Dendritic cell treated with granulocyte-macrophage colony-stimulating factor and Interleukin-4, amounts not matched to agents 40 ng/mL and 50 ng/mL, for 4 days (primary cell): ENCODE results near the gene ARNT2.

Experiments
- H3K27ac Mint-ChIP-seq: one replicate; pipeline ENCODE4 v1.8.0; 2022; ENCODE audit warnings: mild to moderate bottlenecking, mixed read lengths
- H3K27me3 Mint-ChIP-seq: one replicate; pipeline ENCODE4 v1.8.0; 2022; ENCODE audit warnings: mild to moderate bottlenecking, mixed read lengths
- H3K36me3 Mint-ChIP-seq: one replicate; pipeline ENCODE4 v1.8.0; 2022; ENCODE audit warnings: low read depth, mixed read lengths
- H3K4me1 Mint-ChIP-seq: one replicate; pipeline ENCODE4 v1.8.0; 2022; ENCODE audit warnings: low read depth, mixed read lengths
- H3K4me3 Mint-ChIP-seq: one replicate; pipeline ENCODE4 v1.8.0; 2022; ENCODE audit warnings: mild to moderate bottlenecking, moderate library complexity, mixed read lengths
- H3K9me3 Mint-ChIP-seq: one replicate; pipeline ENCODE4 v1.8.0; 2022; ENCODE audit warnings: mixed read lengths
- intact Hi-C: fragments of 100-400 bp; cut with micrococcal nuclease; formaldehyde crosslinking; loops from one replicate; pipeline ENCODE4 v1.15.0; 2022

ARNT2 gene

DNA sequence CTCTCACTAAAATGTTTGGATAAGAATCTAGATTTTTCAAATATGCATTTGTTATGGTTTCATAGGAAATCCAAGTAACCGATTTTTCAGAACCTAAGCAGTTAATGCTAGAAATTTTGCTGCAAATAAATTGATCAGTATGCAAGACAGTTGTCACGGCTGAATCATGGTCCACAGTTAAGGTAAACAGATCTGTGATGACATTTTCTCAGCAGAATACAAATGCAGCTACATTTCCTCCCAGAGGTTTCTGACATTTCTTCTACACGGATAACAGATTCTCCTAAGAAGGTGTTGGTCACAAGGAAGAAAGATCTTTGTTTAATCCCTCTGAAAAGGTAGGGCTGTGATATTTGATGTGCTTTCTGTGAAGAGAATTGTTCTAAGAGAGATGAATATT lies 36.9 kb downstream of the ARNT2 start:
- Mint-ChIP-seq H3K9me3 (no peaks in the 10 kb centered on the region), H3K27me3 (peaks cover 39% of the 10 kb centered on the region), H3K36me3 (no peaks in the 10 kb centered on the region), H3K4me3 (no peak overlapping the region), H3K27ac (no peak overlapping the region), H3K4me1 (peaks cover 16% of the 10 kb centered on the region)
- intact Hi-C loops = no loop called here

GRCh38 chr15:80441714-80442113 lies 37.5 kb downstream of the ARNT2 start:
- no peak overlapping the region for H3K27ac Mint-ChIP-seq
- intact Hi-C loops = no loop called here
- no peaks in the 10 kb centered on the region for H3K36me3 Mint-ChIP-seq
- H3K27me3 Mint-ChIP-seq = peaks cover 37% of the 10 kb centered on the region
- peaks cover 10% of the 10 kb centered on the region for H3K4me1 Mint-ChIP-seq
- H3K4me3 Mint-ChIP-seq = no peak overlapping the region
- no peaks in the 10 kb centered on the region for H3K9me3 Mint-ChIP-seq

GRCh38 chr15:80442728-80443403 lies 38.7 kb downstream of the ARNT2 start:
- Mint-ChIP-seq H3K36me3 (no peaks in the 10 kb centered on the region), H3K4me3 (no peak overlapping the region), H3K27me3 (peaks cover 34% of the 10 kb centered on the region), H3K9me3 (no peaks in the 10 kb centered on the region), H3K4me1 (no peaks in the 10 kb centered on the region), H3K27ac (no peak overlapping the region)
- intact Hi-C loops = no loop called here

DNA sequence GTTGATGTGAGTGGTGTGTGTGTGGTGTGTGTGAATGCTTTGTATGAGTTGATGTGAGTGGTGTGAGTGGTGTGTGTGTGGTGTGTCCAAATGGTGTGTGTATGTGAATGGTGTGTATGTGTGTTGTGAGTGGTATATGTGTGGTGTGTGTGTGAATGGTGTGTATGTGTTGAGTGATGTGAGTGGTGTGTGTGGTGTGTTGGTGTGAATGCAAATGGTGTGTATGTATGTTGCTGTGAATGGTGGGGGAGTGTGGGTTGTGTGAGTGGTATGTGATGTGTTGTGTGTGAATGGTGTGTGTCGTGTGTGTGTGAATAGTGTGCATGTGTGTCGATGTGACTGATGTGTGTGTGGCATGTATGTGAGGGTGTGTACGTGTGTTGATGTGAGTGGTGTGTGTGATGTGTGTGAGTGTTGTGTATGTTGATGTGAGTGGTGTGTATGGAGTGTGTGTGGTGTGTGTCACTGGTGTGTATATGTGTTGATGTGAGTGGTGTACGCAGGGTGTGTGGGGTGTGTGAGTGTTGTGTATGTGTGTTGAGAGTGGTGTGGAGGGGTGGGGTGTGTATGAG lies 40.6 kb downstream of the ARNT2 start:
- Mint-ChIP-seq H3K4me3 (no peak overlapping the region), H3K4me1 (no peaks in the 10 kb centered on the region), H3K27ac (no peak overlapping the region), H3K36me3 (no peaks in the 10 kb centered on the region), H3K27me3 (peaks cover 45% of the 10 kb centered on the region), H3K9me3 (no peaks in the 10 kb centered on the region)
- intact Hi-C loops = no loop called here

DNA sequence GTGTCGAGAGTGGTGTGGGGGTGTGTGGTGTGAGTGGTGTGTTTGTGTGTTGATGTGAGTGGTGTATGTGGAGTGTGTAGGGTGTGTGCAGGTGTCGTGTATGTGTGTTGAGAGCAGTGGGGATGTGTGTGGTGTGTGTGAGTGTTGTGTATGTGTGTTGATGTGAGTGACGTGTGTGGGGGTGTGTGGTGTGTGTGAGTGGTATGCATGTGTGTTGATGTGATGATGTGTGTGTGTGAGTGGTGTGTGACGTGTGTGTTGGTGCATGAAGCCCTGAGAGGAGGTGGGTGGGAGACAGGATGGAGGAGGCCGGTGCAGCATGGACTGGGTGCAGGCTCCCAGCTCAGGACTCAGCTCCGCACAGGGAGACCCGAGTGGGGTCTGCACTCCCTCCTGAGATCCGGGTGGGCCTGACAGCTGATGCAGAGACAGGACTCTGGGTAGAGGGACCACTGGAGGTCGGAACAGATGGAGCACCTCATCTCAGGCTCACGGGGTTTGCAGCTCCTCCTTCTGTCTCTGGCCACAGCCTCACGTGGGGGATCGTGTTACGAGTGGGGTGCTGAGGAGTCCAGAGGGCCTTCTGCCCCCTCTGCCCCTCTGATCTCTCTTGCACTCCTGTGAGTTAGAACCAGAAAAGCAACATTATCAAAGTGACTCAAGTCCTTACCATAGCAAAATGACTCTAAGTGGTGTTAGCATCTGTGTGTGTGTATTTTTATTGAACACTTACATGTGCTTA lies 41.3 kb downstream of the ARNT2 start:
- Mint-ChIP-seq H3K4me1 (no peaks in the 10 kb centered on the region), H3K4me3 (no peak overlapping the region), H3K27ac (no peak overlapping the region), H3K9me3 (no peaks in the 10 kb centered on the region), H3K36me3 (no peaks in the 10 kb centered on the region), H3K27me3 (peaks cover 44% of the 10 kb centered on the region)
- intact Hi-C loops = no loop called here

- peaks cover 49% of the 10 kb centered on the region for H3K27me3 Mint-ChIP-seq
- H3K9me3 Mint-ChIP-seq = no peaks in the 10 kb centered on the region
- intact Hi-C loops = no loop called here
- no peaks in the 10 kb centered on the region for H3K36me3 Mint-ChIP-seq
- no peak overlapping the region for H3K27ac Mint-ChIP-seq
- H3K4me3 Mint-ChIP-seq = no peak overlapping the region
- no peaks in the 10 kb centered on the region for H3K4me1 Mint-ChIP-seq
Observed at GRCh38 chr15:80447077-80447476, 42.9 kb downstream of the ARNT2 start.

DNA sequence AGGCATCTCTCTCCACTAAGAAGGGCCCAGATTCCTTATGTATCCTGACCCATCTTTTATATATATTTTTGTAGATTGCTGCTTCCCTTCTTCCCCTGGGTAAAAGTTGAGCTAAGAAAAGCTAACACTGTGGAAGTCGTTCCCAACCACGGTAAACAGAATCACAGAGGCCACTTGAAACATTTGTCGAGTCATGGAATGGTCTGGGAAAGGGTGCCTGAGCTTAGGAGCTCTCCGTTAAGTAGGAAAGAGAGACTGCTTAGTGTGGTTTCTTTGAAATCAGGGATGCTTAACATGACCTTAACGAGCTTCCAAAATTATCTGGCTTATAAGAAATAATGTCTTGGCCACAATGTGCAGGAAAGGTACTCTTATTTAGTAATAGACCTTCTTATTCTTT lies 45.6 kb downstream of the ARNT2 start:
- no peaks in the 10 kb centered on the region for H3K9me3 Mint-ChIP-seq
- H3K4me1 Mint-ChIP-seq = peaks cover 5% of the 10 kb centered on the region
- H3K27me3 Mint-ChIP-seq = peaks cover 72% of the 10 kb centered on the region
- no peaks in the 10 kb centered on the region for H3K36me3 Mint-ChIP-seq
- intact Hi-C loops = loop anchor here (10.0 kb wide), 1 partner anchor 815 kb away; no protein-coding TSS in a partner anchor
- H3K27ac Mint-ChIP-seq = no peak overlapping the region
- no peak overlapping the region for H3K4me3 Mint-ChIP-seq

- H3K4me3 Mint-ChIP-seq = no peak overlapping the region
- no peaks in the 10 kb centered on the region for H3K36me3 Mint-ChIP-seq
- peaks cover 5% of the 10 kb centered on the region for H3K4me1 Mint-ChIP-seq
- no peak overlapping the region for H3K27ac Mint-ChIP-seq
- H3K9me3 Mint-ChIP-seq = no peaks in the 10 kb centered on the region
- intact Hi-C loops = loop anchor here (10.0 kb wide), 1 partner anchor 814 kb away; no protein-coding TSS in a partner anchor
- H3K27me3 Mint-ChIP-seq = peaks cover 81% of the 10 kb centered on the region
Observed at GRCh38 chr15:80450811-80451321, 46.7 kb downstream of the ARNT2 start.

GRCh38 chr15:80452166-80452565 lies 48.0 kb downstream of the ARNT2 start:
- intact Hi-C loops = loop anchor here (10.0 kb wide), 1 partner anchor 813 kb away; no protein-coding TSS in a partner anchor
- no peaks in the 10 kb centered on the region for H3K9me3 Mint-ChIP-seq
- H3K36me3 Mint-ChIP-seq = no peaks in the 10 kb centered on the region
- no peak overlapping the region for H3K27ac Mint-ChIP-seq
- peaks cover 5% of the 10 kb centered on the region for H3K4me1 Mint-ChIP-seq
- no peak overlapping the region for H3K4me3 Mint-ChIP-seq
- H3K27me3 Mint-ChIP-seq = peaks cover 88% of the 10 kb centered on the region

DNA sequence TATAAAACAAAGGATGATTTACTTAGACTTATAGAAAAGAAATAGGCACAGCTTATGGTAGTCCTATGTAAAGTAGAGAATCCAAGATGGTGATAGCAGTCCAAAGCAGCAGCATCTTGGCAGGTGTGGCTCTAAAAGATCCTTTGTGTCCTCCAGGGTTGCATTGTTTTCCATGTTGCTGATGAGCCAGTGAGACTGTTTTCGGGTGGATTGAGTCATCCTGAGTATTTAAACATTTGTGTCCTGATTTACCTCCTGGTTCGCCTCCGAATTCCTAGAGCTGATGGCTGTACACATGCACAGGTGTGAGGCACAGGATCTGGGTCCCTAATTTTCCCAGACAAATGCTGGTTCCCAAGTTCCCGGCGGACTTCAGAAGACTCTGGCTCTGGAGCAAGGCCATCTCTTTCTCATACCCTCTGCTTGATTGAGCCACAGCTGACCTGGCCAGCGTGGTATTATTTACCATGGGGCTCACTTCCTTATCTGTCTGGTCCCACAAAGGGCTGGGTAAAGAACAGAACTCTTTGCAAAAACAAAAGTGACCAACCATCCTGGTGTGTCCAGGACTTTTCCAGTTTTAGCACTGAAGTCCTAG lies 51.0 kb downstream of the ARNT2 start:
- Mint-ChIP-seq H3K36me3 (no peaks in the 10 kb centered on the region), H3K27ac (no peak overlapping the region), H3K4me3 (no peak overlapping the region), H3K27me3 (peaks cover 94% of the 10 kb centered on the region), H3K4me1 (peaks cover 10% of the 10 kb centered on the region), H3K9me3 (no peaks in the 10 kb centered on the region)
- intact Hi-C loops = loop anchor here (10.0 kb wide), 1 partner anchor 810 kb away; no protein-coding TSS in a partner anchor

GRCh38 chr15:80455668-80456442 lies 51.7 kb downstream of the ARNT2 start:
- Mint-ChIP-seq H3K9me3 (no peaks in the 10 kb centered on the region), H3K4me1 (peaks cover 17% of the 10 kb centered on the region), H3K27ac (no peak overlapping the region), H3K27me3 (peaks cover 94% of the 10 kb centered on the region), H3K36me3 (no peaks in the 10 kb centered on the region), H3K4me3 (no peak overlapping the region)
- intact Hi-C loops = loop anchor here (1.0 to 10.0 kb wide), 3 partner anchors 111 to 809 kb away; no protein-coding TSS in a partner anchor

DNA sequence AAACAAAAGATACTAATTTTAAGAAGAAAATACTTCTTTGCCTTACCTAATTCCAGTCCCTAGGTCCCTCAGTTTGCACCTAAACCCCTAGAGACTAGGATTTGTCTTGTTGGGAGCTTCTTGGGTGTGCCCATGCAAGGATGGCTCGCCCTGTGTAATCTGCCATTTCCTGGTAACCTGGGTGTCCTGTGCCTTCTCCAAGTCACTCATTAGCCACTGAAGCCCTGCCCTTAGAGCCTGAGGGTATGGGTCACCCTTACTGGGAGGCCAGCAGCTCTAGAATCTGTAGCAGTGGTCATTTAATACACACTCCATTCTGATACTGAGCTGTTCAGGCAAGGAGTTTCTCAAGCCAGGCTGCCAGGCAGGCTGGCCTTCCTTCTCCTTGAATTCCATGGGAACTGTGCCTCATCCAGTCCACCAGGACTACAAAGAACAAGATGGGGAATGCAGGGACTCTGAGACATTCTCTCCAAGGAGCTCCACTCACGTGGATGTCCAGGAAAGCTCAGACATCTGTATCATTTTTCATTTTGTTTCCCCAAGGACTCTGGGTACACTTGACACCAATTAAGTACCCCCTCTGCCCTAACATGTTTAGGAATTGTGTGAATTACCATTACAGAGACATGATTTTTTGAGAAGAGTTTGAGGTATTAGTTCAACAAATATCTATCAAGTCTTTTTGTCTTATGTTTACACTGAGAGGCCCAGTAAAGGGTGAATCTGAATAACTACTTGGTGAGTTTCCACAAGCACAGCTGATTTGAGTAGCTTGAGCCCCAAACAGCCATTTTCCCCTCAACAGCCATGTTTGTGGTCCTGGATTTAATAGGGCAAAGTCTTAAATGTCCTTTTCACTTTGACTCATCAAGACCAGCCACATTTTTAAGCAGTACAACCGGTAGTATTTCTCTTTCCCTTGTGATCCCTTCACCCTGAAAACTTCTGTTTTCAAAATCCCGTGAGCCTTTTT lies 52.6 kb downstream of the ARNT2 start:
- Mint-ChIP-seq H3K9me3 (no peaks in the 10 kb centered on the region), H3K27ac (no peak overlapping the region), H3K36me3 (no peaks in the 10 kb centered on the region), H3K4me1 (peaks cover 26% of the 10 kb centered on the region), H3K27me3 (peaks cover 94% of the 10 kb centered on the region), H3K4me3 (no peak overlapping the region)
- intact Hi-C loops = loop anchor here (1.0 to 10.0 kb wide), 3 partner anchors 110 to 808 kb away; no protein-coding TSS in a partner anchor
